ENCODE results near the gene ATCAY. TPM values are rescaled to one million over a fixed set of nuclear protein-coding genes. Genes with fewer than 3 reads are reported as not detected.
A peak's percentile ranks its signal among the peaks of the same experiment; 100 is the strongest.

The ATCAY gene
- total RNA-seq, 2 donors from 2014 or later, result 0.58 to 2.8 TPM

DNA sequence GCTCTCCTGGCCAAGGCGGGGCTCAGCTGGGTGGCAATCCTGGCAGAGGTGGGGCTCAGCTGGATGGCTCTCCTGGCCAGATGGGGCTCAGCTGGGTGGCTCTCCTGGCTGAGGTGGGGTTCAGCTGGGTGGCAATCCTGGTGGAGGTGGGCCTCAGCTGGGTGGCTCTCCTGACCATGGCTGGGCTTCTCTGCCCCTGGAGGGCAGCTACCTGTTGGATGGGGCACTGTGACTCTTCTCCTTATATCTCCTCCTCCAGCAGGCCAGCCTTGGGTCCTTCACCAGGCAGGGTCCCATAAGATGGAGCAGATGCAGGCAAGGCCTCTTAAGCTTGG lies 28.3 kb upstream of the ATCAY start:
- Histone ChIP-seq H3K9me3 (ENCODE audit: control insufficient read depth, low read length) (peaks cover 23% of the 10 kb centered on the region), H3K9ac (ENCODE audit: extremely low read depth, low read length, poor library complexity, severe bottlenecking) (no peak overlapping the region), H3K36me3 (ENCODE audit: control insufficient read depth, insufficient read depth, low read length) (peaks cover 14% of the 10 kb centered on the region), H3K27ac (ENCODE audit: low read depth, low read length) (no peak overlapping the region), H3K4me3 (ENCODE audit: low read length) (no peak overlapping the region), H3K27me3 (ENCODE audit: control insufficient read depth, insufficient read depth, low read length, poor library complexity, severe bottlenecking) (no peaks in the 10 kb centered on the region), H3K4me1 (ENCODE audit: control insufficient read depth, insufficient read depth, low read length) (no peaks in the 10 kb centered on the region)
- H3K27me3 Mint-ChIP-seq (ENCODE audit: insufficient read depth), result peaks cover 2% of the 10 kb centered on the region
- no peaks in the 10 kb centered on the region for H3K4me1 Mint-ChIP-seq
- WGBS, 2 experiments (ENCODE audit: insufficient coverage in 1 of 2, insufficient read length in 1 of 2), result 91 to 100% methylated on average over 1 of the region's 1 CpG
- H3K27ac Mint-ChIP-seq, result no peak overlapping the region
- H3K36me3 Mint-ChIP-seq (ENCODE audit: low read depth), result peaks cover 57% of the 10 kb centered on the region
- no peak for DNase-seq
- TF ChIP-seq, protein P1, sequence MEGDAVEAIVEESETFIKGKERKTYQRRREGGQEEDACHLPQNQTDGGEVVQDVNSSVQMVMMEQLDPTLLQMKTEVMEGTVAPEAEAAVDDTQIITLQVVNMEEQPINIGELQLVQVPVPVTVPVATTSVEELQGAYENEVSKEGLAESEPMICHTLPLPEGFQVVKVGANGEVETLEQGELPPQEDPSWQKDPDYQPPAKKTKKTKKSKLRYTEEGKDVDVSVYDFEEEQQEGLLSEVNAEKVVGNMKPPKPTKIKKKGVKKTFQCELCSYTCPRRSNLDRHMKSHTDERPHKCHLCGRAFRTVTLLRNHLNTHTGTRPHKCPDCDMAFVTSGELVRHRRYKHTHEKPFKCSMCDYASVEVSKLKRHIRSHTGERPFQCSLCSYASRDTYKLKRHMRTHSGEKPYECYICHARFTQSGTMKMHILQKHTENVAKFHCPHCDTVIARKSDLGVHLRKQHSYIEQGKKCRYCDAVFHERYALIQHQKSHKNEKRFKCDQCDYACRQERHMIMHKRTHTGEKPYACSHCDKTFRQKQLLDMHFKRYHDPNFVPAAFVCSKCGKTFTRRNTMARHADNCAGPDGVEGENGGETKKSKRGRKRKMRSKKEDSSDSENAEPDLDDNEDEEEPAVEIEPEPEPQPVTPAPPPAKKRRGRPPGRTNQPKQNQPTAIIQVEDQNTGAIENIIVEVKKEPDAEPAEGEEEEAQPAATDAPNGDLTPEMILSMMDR (conservative IDR thresholded peaks at IDR 0.05), result no peak
- no peak overlapping the region for H3K4me3 Mint-ChIP-seq
- peaks cover 31% of the 10 kb centered on the region for H3K9me3 Mint-ChIP-seq

- no peaks in the 10 kb centered on the region for H3K27me3 ChIP-seq (ENCODE audit: control insufficient read depth, insufficient read depth, low read length, poor library complexity, severe bottlenecking)
- TF ChIP-seq, protein P1 (conservative IDR thresholded peaks at IDR 0.05), result peak; percentile 59
- Mint-ChIP-seq H3K9me3 (peaks cover 31% of the 10 kb centered on the region), H3K4me3 (no peak overlapping the region), H3K36me3 (ENCODE audit: low read depth) (peaks cover 60% of the 10 kb centered on the region), H3K4me1 (no peaks in the 10 kb centered on the region), H3K27me3 (ENCODE audit: insufficient read depth) (peaks cover 2% of the 10 kb centered on the region), H3K27ac (no peak overlapping the region)
- 91 to 92% methylated on average over 4 of the region's 4 CpGs for WGBS, 2 experiments (ENCODE audit: insufficient coverage in 1 of 2, insufficient read length in 1 of 2)
- no peaks in the 10 kb centered on the region for H3K4me1 ChIP-seq (ENCODE audit: control insufficient read depth, insufficient read depth, low read length)
- no peak overlapping the region for H3K9ac ChIP-seq (ENCODE audit: extremely low read depth, low read length, poor library complexity, severe bottlenecking)
- DNase-seq, result peak; percentile 75
- no peak overlapping the region for H3K4me3 ChIP-seq (ENCODE audit: low read length)
- peaks cover 14% of the 10 kb centered on the region for H3K36me3 ChIP-seq (ENCODE audit: control insufficient read depth, insufficient read depth, low read length)
- H3K9me3 ChIP-seq (ENCODE audit: control insufficient read depth, low read length), result peaks cover 23% of the 10 kb centered on the region
- H3K27ac ChIP-seq (ENCODE audit: low read depth, low read length), result no peak overlapping the region
Observed at GRCh38 chr19:3852614-3853254, 27.8 kb upstream of the ATCAY start.

DNA sequence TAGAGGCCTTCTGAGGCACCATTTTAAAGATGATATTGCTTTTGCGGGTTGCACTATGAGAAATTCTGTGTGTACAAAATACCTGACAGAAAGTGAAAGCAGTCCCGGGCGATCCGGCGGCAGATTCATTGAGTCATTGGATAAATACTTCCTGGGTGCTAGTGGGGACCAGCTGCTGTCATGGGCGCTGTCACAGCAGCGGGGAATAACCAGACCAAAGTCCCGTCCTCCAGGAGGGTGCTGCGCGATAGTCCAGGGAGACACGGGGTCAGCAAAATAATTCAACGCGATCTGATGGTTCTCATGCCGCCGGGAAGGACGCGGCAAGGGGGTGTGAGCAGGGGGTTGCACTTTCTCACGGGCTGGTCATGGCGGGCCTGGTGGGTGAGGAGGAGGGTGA lies 25.2 kb upstream of the ATCAY start:
- Histone ChIP-seq H3K36me3 (ENCODE audit: control insufficient read depth, insufficient read depth, low read length) (peaks cover 14% of the 10 kb centered on the region), H3K27ac (ENCODE audit: low read depth, low read length) (no peak overlapping the region), H3K4me3 (ENCODE audit: low read length) (no peak overlapping the region), H3K9me3 (ENCODE audit: control insufficient read depth, low read length) (peaks cover 23% of the 10 kb centered on the region), H3K4me1 (ENCODE audit: control insufficient read depth, insufficient read depth, low read length) (no peaks in the 10 kb centered on the region), H3K27me3 (ENCODE audit: control insufficient read depth, insufficient read depth, low read length, poor library complexity, severe bottlenecking) (no peaks in the 10 kb centered on the region), H3K9ac (ENCODE audit: extremely low read depth, low read length, poor library complexity, severe bottlenecking) (no peak overlapping the region)
- H3K27ac Mint-ChIP-seq, result no peak overlapping the region
- H3K27me3 Mint-ChIP-seq (ENCODE audit: insufficient read depth), result peaks cover 2% of the 10 kb centered on the region
- TF ChIP-seq, protein P1 (conservative IDR thresholded peaks at IDR 0.05), result no peak
- H3K4me1 Mint-ChIP-seq, result no peaks in the 10 kb centered on the region
- peaks cover 61% of the 10 kb centered on the region for H3K36me3 Mint-ChIP-seq (ENCODE audit: low read depth)
- H3K4me3 Mint-ChIP-seq, result no peak overlapping the region
- DNase-seq, result no peak
- 94 to 97% methylated on average over 17 to 19 of the region's 19 CpGs for WGBS, 2 experiments (ENCODE audit: insufficient coverage in 1 of 2, insufficient read length in 1 of 2)
- H3K9me3 Mint-ChIP-seq, result peaks cover 30% of the 10 kb centered on the region

Data from endodermal cell (in vitro differentiated cells).